GM10266 (cell line): ENCODE data around the gene UNC5B.

Experiments
- DNase-seq: peaks from one replicate; pipeline ENCODE4 v3.0.0; 2012; ENCODE audit errors: extremely low spot score
- CTCF ChIP-seq: IDR thresholded peaks from 2 replicates; pipeline ENCODE4 v1.5.1; 2012; ENCODE audit warnings: mild to moderate bottlenecking, low read depth; ENCODE audit not compliant: control insufficient read depth, insufficient read depth; ENCODE audit errors: missing control alignments

UNC5B gene

DNA sequence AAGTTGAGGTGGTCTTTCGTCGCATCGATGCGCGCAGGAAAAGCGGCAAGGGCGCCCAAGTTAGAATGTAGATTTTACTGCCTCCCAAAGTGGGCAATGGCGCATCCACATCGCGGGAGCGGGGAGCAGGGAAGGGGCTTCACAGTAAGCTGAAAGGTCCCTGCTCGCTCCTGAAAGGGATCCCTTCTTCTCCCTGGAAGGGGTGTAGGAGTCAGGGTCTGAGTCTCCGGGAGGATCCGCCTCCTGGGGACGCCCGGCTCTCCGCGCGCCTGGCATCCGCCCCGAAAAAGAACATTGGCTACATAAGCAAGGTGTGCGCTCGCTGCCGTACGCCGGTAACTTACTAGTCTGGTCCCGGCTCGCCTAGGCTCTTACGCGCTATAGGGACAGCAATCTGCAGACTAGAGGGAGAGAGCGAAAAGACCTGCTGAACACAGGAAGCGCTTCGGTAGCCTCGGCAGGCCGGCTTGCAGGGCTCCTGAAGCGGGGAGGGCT is 804 bp downstream of the UNC5B start:
- DNase-seq, result peak; percentile 42
- TF ChIP-seq CTCF, result no peak

GRCh38 chr10:71213761-71214440 is 1.5 kb downstream of the UNC5B start:
- peak; percentile 22 for DNase-seq
- TF ChIP-seq CTCF, result no peak

GRCh38 chr10:71214641-71215559 is 2.5 kb downstream of the UNC5B start:
- no peak for DNase-seq
- no peak for TF ChIP-seq CTCF

DNA sequence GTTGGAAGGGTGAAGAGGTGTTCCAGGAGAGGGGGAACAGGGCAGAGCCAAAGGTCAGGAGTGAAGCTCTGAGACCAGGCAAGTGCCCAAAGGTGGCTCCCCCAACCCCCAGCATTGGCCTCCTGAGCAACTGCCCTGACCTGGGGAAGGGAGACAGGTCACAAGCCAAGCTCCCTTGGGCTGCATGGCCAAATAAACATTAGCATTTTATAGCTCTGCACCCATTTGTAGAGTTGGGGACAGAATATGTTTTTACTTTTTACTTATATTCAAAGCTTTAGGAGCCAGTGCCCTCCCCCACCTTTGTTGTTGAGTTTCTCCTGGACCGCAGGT is 4.0 kb downstream of the UNC5B start:
- DNase-seq, result no peak
- TF ChIP-seq CTCF, result no peak

DNA sequence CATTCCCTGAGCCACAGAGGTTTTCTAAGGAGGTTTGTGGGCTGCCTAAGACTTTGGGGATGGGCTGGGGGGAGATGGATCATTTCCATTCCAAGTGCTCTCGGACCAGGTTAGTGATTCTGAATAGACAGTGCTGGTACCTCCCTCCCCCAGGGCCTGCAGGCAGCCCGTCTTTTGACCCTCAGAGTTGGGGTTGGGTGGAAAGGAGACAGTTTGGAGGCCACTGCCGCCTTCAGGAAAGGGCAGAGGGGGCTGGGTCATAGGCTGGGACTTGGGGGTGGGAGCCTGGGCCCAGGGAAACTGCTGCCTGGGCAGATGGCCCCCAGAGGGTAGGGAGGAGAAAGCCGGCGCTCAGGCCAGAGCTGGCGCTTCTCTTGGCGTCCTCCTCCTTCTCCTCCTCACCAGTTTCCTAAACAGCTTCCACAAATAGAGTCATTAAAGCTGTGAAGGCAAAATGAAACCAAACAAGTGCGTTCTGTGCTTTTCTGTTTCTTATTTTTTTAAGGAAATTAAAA is 4.4 kb downstream of the UNC5B start:
- TF ChIP-seq CTCF, result no peak
- no peak for DNase-seq

DNA sequence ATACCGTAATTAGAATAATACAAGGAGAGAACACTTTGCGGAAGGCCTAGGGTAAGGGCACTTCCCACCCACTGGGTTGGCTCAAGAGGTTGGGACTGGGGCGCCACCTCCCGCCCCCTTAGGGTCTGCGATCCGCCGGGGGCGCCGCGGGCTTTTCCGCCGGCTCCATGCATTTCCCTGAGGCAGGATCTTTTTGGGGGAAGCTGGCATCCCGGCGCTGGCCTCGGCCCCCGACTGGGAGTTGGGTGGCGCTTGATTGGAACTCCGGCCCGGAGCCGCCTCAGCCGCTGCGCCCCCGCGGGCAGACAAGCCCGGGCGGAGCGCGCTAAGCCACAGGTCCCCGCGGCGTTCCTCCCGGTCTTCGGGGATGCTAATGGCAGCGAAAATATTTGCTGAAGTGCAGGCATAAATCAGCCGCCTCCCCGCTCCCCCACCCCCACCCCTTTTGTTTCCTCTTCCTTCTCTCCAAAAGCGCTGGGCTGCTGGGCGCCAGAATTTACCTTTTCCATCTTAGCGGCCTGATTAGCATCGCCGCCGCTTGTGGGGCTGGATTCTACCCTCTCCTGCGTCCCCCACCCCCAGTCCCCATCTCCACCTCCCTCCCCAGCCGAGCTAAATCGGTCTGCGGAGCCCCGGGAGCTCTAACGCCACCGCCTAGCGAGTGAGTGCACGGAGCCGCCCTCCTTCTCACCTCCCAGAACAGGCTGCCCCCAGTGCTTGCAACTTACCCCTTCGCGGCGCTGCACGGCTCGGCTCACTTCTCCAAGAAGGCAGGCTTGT is 5.1 kb downstream of the UNC5B start:
- no peak for DNase-seq
- TF ChIP-seq CTCF, result no peak
